Measurements from ENCODE around the gene SAMD11.
"Not testable (repeated sequence)": the region's sequence is repeated elsewhere in the genome, so short reads cannot be mapped to it uniquely, and the experiment has no call there.

SAMD11 gene

DNA sequence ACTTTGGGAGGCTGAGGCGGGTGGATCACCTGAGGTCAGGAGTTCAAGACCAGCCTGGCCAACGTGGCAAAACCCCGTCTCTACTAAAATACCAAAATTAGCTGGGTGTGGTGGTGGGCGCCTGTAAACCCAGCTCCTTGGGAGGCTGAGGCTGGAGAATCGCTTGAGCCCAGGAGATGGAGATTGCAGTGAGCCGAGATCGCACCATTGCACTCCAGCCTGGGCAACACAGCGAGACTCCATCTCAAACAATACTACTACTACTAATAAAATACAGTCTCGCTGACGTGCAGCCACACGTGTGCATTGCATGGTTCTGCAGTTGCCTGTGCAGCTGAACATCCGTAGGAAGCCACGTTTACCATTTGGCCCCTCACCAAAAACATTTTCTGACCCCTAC, 23.1 kb downstream of the SAMD11 start:
- DNase-seq (ENCODE audit: low spot score), result not testable (repeated sequence)

GRCh38 chr1:947958-948357, 24.2 kb downstream of the SAMD11 start:
- DNase-seq (ENCODE audit: low spot score), result no peak

GRCh38 chr1:950268-950667, 26.5 kb downstream of the SAMD11 start:
- DNase-seq (ENCODE audit: low spot score), result no peak

- no peak for DNase-seq (ENCODE audit: low spot score)
These were observed 27.2 kb downstream of the SAMD11 start for GRCh38 chr1:950881-951280.

- DNase-seq (ENCODE audit: low spot score), result no peak
These were observed 27.6 kb downstream of the SAMD11 start for GRCh38 chr1:951364-951763.

DNA sequence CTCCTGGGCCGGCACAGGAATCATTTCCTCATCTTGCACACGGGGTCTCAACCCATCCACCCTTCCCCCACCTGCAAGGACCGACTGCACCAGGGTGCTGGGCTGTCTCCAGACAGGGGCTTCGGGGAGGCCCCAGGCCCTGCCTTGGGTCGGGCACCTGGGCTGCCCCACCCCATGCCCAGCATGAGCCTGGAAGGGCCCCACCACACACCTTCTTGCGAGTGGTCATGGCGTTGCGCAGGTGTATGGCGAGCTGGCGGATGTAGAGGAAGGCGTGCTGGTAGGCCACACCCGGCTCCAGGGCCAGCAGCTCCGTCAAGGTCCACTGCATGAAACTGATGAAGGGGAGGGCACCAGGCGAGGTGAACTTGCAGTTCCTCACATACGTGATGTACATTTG, 28.5 kb downstream of the SAMD11 start:
- no peak for DNase-seq (ENCODE audit: low spot score)

DNA sequence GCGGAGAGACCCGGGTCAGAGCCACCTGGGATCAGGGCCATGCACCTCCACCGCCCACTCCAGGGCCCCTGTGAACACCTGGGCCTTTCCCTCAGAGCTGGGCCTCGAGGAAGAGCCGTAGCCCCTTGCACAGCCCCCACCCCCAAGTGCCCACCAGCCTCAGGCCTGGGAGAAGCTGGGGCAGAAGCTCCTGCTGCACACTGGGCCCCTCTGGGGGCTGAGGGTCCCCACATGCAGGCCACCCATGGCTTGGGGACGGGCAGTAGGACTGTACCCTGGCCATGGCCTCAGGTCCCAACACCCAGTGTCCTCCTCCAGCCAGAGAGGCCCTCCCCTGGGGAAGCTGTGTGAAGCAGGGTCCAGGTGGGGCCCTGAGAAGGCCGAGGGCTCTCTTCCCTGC, 28.9 kb downstream of the SAMD11 start:
- no peak for DNase-seq (ENCODE audit: low spot score)

GRCh38 chr1:953524-954320, 30.0 kb downstream of the SAMD11 start:
- DNase-seq (ENCODE audit: low spot score), result no peak

GRCh38 chr1:954927-955326, 31.2 kb downstream of the SAMD11 start:
- no peak for DNase-seq (ENCODE audit: low spot score)

- DNase-seq (ENCODE audit: low spot score), result no peak
These were observed 31.8 kb downstream of the SAMD11 start for GRCh38 chr1:955474-955873.

- no peak for DNase-seq (ENCODE audit: low spot score)
These were observed 32.9 kb downstream of the SAMD11 start for GRCh38 chr1:956636-957035.

DNA sequence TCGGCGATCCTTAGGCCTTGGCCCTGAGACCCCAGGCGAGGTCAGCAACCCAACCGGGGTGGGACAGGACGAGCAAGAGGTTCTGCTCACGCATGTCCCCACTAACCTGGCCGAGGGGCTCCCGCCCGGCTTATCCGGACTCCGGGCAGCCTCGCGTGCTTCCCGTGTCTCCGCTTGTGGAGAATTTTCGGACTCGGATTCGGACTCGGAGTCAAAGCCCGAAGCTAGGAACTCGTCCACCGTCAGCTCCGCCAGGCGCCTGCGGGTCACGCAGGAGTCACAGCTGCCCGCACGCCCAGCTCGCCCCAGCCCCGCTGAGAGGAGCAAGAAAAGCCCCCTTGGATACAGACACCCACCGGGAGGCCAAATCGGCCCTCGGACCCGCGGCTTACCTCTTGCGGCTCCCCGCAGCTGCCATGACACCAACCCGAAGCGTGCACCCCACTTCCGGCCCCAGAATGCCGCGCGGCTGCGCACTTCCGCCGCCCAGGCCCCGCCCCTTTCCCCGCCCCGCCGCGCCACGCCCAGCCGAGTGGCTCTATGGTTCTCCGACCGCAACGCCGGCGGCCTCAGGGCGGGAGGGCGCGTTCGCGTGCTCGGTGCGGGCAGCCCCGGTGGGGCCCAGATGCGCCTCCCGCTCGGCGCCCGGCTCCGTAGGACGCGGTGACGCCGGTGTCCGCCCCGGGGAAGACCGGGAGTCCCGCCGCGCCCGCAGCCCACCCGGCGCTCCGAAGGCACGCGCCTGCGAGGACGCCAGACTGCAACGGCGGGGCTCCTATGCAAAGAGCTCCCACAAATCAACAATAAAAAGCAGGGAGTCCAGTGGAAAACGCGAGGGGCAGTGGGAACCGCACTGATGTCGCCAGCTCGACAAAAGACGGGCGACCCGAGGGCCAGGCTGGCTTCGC, 35.4 kb downstream of the SAMD11 start, which contains the start of gene NOC2L:
Gene NOC2L (minus strand): TSS at position 434 of the 908 bp plus-strand sequence. CDS start 16 bp downstream, at position 418.
- DNase-seq (ENCODE audit: low spot score), result peak; percentile 89

DNA sequence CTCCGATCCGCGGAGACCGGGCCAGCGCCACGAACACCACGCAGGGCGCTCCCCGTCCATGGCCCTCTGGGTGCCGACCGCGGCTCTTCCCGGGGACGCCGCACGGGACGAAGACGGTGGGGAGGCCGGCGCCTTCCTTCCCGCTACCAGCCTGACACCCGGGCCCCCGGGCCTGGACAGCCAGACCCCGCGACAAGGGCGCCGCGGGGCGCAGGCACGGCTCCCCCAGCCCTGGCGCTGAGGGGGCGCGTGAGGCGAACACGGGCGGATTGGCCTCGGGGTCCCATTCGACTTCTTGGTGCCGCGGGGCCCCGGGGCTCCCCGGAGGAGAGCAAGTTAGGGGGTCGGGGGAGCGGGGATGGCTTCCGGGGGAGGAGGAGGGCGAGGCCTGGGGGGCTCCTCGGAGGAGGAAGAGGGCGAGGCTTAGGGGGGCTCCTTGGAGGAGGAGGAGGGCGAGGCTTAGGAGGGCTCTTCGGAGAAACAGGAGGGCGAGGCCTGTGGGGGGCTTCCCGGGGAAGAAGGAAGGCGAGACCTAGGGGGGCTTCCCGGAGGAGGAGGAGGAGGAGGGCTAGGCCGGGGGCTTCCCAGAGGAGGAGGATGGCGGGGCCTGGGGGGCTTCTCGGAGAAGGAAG, 36.1 kb downstream of the SAMD11 start:
- no peak for DNase-seq (ENCODE audit: low spot score)

DNA sequence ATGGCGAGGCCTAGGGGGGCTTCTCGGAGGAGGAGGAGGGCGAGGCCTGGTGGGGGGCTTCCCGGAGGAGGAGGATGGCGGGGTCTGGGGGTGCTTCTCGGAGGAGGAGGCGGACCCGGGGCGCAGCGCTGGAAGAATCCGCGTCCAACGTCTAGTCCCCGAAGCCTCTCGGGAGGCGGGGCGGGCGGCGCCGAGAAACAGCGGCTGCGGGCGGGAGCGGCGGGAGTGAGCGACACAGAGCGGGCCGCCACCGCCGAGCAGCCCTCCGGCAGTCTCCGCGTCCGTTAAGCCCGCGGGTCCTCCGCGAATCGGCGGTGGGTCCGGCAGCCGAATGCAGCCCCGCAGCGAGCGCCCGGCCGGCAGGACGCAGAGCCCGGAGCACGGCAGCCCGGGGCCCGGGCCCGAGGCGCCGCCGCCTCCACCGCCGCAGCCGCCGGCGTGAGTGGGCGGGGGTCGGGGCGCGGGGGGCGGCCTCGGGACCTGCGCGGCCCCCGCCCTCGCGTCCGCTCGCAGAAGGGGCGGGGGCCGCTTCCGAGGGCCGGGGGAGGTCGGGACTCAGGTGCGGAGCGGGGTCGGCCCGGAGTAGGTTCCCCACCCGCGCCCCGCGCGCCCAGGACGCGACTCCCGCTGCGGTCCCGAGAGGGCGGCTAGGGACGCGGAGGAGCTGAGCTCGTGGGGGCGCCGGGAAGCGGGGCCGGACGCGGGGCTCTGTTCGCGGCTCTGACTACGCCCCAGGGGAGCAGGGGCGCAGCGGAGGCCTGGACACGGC, 36.8 kb downstream of the SAMD11 start, which contains the start of gene KLHL17:
Gene KLHL17 (plus strand): TSS at position 222 of the 769 bp plus-strand sequence. CDS start 110 bp downstream, at position 332.
- peak; percentile 70 for DNase-seq (ENCODE audit: low spot score)

- no peak for DNase-seq (ENCODE audit: low spot score)
These were observed 37.5 kb downstream of the SAMD11 start for GRCh38 chr1:961132-961669.

DNA sequence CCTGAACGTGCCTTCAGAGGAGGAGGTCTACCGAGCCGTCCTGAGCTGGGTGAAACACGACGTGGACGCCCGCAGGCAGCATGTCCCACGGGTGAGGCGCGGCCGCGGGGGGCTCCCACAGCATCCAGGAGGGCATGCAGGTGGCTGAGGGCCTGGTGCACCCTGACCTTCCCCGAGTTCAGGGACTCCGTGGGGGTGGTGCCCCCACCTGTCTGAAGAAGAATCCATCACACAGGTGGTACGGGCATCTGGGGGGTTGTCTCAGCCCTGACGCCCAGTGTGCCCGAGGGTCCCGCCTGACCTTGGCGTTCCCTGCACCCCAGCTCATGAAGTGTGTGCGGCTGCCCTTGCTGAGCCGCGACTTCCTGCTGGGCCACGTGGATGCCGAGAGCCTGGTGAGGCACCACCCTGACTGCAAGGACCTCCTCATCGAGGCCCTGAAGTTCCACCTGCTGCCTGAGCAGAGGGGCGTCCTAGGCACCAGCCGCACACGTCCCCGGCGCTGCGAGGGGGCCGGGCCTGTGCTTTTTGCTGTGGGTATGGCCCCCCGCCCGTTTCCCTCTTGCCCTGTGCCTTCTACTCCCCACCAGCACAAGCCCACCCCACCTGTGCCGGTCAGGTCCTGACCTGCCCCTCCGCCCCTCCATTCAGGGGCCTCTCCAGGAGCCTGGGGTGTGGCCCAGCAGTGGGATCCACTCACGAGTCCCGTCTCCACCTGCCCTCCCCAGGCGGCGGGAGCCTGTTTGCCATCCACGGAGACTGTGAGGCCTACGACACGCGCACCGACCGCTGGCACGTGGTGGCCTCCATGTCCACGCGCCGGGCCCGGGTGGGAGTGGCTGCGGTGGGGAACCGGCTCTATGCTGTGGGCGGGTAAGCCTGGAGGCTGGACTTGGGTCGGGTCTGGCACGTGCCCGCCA, 38.9 kb downstream of the SAMD11 start:
- DNase-seq (ENCODE audit: low spot score), result no peak

- DNase-seq (ENCODE audit: low spot score), result no peak
These were observed 39.6 kb downstream of the SAMD11 start for GRCh38 chr1:963301-963651.

- no peak for DNase-seq (ENCODE audit: low spot score)
These were observed 40.2 kb downstream of the SAMD11 start for GRCh38 chr1:963746-964525.

DNA sequence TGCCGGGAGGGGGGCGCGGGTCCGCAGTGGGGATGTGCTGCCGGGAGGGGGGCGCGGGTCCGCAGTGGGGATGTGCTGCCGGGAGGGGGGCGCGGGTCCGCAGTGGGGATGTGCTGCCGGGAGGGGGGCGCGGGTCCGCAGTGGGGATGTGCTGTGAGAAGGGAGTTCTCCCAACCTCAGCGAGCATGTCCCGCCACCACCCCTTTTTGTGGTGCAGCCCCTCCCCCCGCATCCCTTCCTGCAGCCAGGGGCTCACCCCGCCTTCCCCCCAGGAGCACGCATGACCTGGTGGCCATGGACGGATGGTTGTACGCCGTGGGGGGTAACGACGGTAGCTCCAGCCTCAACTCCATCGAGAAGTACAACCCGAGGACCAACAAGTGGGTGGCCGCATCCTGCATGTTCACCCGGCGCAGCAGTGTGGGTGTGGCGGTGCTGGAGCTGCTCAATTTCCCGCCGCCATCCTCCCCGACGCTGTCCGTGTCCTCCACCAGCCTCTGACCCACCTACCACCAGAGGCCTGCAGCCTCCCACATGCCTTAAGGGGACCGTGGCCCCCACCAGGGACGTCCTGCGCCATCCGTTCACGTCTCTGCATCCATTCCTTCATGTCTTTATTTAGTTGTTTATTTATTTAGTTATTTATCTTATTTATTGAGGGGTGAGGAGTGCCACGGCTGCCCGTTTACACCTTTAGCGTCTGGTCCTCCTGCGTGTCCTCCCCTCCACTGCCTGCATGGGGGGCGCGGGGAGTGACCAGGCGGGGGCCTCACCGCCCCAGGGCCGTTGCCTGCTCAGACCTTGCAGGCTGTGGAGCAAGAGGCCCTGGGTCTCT, 41.2 kb downstream of the SAMD11 start:
- DNase-seq (ENCODE audit: low spot score), result no peak
